D721Med (cell line): ENCODE measurements around the gene AKAP7.

Experiments
- DNase-seq: peaks from one replicate; pipeline ENCODE4 v3.0.0; 2011; ENCODE audit warnings: low spot score; ENCODE audit not compliant: insufficient read length
- FAIRE-seq: peaks from 2 replicates; lab custom pipeline; 2011; peaks lifted over from hg19 to GRCh38; lab: Jason Lieb, UNC
- CTCF ChIP-seq: IDR thresholded peaks from 2 replicates; pipeline ENCODE4 v1.5.1; 2012; ENCODE audit warnings: mild to moderate bottlenecking, control low read depth; ENCODE audit not compliant: insufficient read depth; ENCODE audit errors: missing control alignments

AKAP7 gene

GRCh38 chr6:131275273-131275672 is 140.0 kb downstream of the AKAP7 start:
- TF ChIP-seq CTCF, result no peak
- no peak for FAIRE-seq
- no peak for DNase-seq

- no peak for TF ChIP-seq CTCF
- DNase-seq, result no peak
- no peak for FAIRE-seq
Measured at GRCh38 chr6:131277591-131277990, 142.3 kb downstream of the AKAP7 start.

GRCh38 chr6:131281471-131282270 is 146.4 kb downstream of the AKAP7 start:
- TF ChIP-seq CTCF, result no peak
- no peak for DNase-seq
- no peak for FAIRE-seq

- no peak for FAIRE-seq
- DNase-seq, result no peak
- TF ChIP-seq CTCF, result no peak
Measured at GRCh38 chr6:131282365-131282764, 147.1 kb downstream of the AKAP7 start.

GRCh38 chr6:131283466-131284175 is 148.4 kb downstream of the AKAP7 start:
- no peak for DNase-seq
- FAIRE-seq, result no peak
- TF ChIP-seq CTCF, result no peak

- no peak for TF ChIP-seq CTCF
- no peak for DNase-seq
- FAIRE-seq, result no peak
Measured at GRCh38 chr6:131285548-131285947, 150.3 kb downstream of the AKAP7 start.
